GM21381 (cell line): Measurements from ENCODE around the gene TRAF1.
A peak's percentile ranks its signal among the peaks of the same experiment; 100 is the strongest.

ENCODE experiments used
- ATAC-seq: cut with Tn5 transposase; IDR thresholded peaks from one replicate; pipeline ENCODE4 v1.9.1; 2021; ENCODE audit warnings: mild to moderate bottlenecking, moderate library complexity; ENCODE audit not compliant: unreplicated experiment

Gene TRAF1

DNA sequence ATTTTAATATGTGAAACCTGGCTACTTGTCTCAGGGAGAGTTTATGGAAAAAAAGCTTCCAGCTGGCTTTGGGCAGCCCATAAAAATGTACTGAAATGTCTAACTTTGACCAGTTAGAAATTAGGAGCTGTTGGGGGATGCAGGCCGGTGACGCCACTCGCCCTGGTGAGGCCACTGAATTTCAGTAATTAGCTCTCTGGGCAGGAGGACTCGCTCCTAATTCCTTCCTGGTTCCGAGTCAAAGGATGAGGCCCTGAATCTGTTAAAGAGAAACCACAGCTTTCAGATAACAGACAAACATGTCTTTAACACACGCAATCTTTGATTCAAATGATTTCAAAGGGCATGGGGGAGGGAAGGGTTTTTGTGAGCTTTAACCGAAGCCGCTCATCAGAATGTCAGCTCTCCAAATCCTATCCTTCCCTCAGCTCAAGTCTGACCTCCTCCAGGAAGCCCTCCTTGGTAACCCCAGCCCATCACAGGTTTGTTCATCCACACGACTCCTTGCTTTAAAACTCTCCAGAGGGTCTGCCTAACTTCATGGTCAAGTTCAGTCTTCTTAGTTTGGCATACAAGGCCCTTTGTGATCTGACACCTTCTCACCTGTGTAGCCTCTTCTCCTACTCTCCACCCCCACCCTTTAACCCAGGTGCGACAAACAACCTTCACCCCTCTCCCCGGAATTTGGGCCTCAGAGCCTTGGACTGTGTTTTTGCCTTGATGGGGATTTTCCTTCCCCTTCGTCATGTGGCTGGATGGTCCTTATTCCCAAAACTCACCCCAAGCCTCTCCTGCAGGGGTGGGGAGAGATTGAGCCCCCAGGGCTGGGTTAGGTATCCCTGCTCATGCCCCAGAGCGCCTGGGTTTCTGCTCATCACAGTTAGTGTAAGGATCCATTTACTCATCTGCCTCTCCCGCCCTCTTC is 36.0 kb downstream of the TRAF1 start:
- ATAC-seq = no peak

DNA sequence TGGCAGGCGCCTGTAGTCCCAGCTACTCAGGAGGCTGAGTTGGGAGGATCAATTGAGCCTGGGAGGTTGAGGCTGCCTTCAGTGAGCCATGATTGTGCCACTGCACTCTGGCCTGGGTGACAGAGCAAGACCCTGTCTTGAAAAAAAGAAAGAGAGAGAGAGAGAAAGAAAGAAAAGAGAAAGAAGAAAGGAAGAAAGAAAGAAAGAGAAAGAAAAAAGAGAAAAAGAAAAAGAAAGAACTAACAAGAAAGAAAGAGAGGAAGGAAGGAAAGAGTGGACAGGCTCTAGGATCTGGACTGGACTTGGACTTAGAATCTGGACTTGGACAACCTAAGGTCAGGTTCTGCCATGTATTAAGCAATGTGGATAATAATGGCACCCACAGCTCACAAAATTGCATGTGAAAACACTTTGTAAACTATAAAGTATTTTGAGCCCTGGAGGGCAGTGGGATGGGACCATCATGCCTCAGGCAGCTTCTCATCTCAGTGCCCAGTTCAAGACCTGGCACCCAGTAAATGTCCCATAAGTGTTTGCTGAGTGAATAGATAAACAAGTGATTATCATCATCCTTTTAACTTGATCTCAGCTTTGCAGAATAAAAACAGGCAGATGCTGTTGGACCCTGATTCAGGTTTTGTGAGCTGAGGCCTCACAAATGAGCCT is 36.9 kb downstream of the TRAF1 start:
- no peak for ATAC-seq

DNA sequence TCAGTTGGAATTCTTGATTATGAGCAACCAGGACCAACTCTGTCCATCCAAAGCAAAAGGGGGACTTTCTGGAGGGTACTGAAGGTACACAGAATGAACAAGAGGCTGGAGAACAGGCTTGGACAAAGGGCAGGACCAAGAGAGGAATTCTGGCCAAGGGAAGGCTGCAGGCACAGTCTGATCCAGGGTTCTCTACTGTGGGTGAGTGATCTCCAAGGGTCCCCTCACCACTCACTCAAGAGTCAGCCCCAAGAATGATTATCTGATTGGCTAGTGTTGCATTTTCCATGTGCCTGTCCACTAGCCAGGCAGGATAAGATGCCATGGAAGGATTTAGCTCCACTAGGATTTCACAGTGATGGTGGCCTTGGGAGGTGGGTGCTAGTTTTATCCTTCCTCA is 38.0 kb downstream of the TRAF1 start:
- no peak for ATAC-seq

DNA sequence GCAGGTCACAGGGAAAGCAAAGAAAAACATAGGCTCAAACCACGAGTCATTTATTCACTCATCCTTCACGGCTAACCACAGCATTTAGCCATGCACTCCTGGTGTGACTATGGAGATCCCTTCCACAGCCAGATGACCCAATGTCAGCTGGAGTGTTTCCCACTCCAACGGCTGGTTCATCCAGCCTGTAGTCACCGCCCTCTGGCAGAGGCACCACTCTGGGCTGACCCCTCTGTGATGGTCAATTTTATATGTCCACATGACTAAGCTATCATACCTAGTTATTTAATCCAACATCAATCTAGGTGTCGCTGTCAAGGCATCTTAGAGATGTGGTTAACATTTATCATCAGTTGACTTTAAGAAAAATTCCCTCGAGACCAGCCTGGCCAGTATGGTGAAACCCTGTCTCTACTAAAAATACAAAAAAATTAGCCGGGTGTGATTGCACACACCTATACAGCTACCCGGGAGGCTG is 40.1 kb downstream of the TRAF1 start:
- ATAC-seq = no peak

DNA sequence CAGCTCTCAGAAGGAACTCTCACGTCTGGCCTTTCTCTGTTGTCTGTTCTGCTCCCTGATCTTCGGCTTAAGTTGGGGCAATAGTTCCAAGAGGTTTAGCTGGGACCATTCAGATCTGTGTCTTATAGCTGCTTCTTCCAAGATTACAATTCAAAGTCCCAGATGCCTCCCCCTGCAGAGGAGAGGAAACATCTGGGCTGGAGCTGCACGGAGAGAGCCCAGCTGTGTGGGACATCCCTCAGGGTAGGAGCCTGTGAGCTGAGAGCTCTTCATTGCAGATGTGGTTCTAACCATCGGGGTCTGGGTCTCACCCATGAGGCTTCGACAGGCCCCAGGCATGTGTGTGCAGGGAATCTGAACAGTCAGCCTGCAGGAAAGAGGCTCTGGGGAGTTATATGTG is 40.6 kb downstream of the TRAF1 start:
- ATAC-seq = no peak

DNA sequence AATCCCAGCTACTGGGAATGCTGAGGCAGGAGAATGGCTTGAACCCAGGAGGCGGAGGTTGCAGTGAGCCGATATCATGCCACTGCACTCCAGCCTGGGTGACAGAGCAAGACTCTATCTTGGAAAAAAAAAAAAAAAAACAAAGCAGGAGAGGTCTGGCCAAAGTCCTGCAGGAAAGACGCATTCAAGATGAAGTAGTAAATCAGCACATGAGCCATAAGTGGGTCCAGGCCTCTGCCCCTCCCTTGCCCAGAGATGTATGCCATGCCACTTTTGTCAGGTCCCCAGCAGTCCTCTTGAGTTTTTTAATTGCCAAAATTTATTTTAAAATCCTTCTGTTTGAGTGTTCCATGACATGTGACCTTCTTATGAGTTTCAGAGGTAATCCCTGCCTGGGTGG is 41.1 kb downstream of the TRAF1 start:
- ATAC-seq = no peak

DNA sequence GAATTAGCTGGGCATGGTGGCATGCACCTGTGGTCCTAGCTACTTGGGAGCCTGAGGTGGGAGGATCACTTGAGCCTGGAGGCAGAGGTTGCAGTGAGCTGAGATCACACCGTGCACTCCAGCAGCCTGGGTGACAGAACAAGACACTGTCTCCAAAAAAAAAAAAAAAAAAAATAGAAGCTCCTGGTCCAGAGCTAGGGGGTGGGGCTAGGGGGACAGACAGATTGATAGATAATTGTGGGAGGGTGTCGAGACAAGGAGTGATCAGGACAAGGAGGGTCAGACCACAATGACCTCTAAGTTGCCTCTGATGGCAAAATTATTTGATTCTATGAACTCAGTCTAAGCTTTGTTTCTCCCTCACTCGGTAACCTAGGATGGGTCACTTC is 43.0 kb downstream of the TRAF1 start:
- no peak for ATAC-seq

DNA sequence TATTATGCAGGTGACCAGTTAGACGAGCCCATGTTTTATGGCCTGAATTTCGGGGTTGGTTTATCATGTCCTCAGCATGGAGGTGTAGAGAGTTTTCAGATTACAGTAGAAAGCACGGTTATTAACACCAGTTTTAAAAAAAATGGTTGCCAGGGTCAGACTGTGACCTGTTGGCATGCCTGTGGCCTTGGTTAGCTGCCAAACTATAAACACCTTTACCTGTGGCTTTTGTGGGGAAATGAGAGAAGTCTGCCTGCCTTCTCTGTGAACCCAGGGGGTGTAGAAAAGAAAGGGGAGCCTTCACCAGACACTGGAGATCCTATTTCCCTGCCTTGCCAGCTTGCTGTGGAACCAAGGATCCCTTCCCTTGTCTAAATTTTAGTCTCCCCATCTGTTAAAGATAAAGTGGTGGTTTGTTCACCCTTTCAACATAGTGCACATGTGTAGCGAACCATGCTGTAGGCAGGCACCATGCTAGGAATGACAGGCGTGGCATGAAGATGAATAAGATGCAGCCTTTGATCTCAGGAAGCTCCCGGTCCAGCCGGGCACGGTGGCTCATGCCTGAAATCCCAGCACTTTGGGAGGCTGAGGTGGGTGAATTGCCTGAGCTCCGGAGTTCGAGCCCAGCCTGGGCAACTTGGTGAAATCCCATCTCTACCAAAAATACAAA is 43.5 kb downstream of the TRAF1 start:
- ATAC-seq = no peak

DNA sequence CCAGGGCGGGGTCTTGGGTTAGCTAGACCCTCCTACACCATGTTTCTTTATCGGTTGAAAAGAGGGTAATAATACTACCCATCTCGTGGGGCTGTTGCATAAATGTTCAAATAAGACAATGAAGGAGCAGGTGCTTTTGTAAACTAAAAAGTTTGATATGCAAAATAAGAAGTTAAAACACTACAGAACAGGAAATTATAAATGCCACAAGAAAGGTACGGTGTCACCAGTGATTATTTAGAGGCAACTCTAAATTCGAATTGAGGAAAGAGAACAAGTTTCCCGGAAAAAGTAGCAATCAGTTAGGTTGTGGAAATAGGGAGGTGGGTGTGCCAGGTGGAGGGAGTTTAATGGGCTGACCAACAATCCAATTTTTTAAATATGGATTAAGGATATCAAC is 47.1 kb downstream of the TRAF1 start:
- no peak for ATAC-seq

DNA sequence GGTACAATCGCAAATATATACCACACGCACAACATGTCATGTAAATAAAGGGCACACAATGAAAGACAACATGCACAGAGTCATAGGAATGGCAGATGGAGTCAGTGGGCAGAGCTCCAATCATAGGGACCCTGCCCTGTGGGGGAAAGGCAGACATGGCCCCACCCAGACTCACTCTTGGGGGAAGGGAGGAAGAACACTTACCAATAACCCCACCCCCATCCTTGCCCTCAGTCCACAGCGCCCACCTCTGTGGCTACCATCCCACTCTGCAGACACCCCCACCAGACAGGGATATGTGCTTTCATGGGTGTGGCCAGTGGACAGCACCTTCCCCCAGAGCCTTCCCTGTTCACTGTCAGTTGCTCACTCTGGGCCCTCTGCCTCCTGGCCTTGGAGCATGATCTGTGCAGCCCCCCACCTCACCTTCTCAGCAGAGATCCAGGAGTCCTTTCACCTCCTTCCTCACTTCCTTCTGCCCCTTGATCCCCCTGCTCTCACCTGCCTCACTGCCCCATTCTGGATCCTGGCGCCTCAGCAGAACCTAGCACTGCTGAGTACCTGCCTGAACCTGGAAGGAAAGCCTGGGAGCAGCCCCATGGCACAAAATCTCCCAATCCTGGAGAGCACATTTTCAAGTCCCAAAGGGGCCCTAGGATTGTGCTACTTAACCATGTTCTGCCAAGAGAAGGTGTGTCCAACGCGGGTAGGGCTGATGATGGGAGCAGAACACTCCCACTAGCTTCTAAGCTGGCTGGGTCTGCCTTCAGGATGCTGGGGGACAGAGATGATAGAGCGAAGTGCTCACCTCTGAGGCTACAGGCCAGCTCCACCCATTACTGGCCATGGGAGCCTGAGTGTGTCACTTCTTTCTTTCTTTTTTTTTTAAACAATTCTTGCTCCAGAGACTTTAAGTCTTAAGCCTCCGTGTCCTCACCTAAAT is 48.1 kb downstream of the TRAF1 start:
- ATAC-seq = no peak

DNA sequence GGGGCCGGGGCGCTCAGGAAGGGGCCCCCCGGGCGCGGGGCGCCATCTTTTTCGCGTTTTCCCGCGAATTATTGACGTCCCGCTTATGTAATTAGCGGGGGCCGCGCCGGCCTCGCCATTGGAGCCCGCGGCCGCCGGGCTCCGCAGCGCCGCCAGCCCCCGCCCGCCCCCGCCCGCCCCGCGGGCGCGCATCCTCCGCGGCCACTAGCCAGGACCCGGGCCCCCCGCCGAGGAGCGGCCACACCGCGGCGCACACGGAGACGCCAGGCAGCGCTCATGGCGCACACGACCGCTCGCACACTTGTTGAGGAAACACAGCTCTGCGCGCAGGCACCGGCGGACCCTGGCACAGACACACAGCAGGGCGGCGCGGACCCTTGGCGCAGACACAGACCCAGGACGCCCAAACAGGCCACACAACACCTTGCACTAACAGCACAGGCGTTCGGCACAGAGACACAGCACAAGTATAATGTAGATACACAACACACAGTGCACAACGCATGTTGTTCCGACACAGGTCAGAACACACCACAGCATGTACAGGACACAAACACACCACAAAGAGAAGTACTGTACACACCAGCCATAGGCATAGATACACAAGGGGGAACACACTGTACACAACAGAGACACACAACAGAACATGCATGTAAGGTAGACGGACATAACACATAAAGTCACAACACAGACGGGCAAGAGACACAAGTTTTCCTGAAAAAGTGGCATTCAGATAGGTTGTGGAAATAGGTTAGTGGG is 49.1 kb downstream of the TRAF1 start:
- peak; percentile 39 for ATAC-seq

DNA sequence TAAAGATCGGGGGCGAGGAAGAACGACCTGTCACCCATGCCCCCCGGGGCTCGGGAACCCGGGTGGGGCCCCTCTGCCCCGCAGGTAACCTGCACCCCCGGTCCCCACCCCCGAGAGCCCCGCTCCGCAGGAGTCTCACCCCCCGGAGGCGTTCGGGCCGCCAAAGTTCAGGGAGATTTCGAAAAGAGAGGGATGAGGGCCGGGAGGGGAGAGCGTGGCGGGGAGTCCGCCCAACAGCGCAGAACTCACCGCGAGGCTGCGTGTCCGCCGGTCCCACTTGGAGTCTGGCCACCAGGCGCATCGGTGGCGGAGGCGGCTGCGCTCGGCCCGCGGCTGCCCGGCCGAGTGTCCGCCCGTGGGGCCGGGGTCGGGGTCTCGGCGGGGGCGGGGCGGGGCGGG is 49.8 kb downstream of the TRAF1 start, which contains the start of gene PHF19:
TSS of gene PHF19 (minus strand) at position 347 of the 399 bp plus-strand sequence. CDS start 2,447 bp downstream, outside the sequence.
- ATAC-seq = peak; percentile 11

DNA sequence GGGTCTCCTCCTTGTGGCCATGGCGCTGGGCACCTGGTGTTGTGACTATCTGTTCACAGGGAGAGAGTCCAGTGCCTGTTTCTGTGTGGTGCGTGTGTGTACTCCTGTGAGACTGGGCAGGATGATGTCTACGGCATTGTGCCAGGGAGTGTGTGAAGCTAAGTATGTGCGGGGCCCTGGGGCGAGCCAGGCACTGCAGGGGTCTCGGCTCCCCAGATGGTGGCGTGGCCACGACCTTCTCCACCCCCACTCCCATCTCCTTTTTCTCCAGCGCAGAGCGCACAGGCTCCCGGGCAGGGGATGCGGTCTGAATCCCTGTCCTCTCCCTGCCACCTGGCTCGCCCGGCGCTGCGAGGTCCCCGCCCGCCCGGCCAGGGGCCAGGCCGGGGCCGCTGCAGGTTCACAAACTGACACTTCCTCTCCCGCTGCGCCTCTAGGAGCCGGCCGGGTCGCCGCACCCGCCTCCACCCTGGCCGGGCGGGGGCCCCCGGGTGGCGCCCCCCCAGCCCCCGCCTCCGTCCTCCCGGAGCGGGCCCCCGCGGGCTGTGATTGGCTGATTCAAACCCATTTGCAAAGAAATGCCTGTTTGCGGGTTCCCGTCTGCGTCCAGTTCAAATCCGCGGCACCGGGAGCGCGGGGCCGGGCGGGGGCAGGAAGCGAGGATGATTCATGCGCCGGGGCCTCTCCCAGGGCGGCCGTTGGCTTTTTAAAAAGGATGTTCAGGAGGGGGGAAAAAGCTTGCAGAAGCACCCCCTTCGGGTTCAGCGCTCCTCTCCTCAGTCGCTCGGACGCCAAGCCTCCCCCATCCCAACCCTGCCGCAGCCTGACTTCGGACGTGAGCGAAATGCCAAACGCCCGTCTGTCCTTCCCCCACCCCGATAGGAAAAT is 50.4 kb downstream of the TRAF1 start:
- peak; percentile 62 for ATAC-seq

DNA sequence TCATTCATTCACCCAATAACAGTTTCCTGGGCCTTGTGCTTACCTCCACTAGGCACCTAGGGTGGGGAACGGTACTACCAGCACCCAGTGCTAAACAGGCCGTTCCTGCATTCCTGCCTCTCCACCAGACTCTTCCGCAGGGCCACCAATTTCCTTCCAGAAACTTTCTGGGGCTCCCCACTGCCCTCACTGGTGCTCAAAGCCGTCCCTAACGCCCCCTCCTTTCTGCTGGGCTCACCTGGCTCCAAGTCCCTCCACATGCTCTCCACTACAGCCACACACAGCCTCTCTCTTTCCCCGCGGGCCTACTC is 51.0 kb downstream of the TRAF1 start:
- ATAC-seq = no peak

DNA sequence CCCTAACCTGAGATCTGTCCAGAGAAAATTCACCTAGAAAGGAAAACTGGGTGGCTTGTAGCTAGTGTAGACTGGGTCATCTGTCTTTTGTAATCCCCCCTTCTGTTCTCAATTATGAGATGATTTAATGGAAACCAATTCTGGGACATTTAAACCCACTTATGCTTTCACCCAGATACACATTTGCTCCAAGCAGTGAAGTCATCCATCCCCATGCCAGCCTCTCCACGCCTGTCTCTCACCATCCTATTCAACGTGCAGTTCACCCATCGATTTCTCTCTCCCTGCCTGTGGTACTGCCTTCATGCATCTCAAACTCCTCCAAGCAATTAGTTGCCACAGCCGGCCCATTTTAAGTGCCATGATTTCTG is 51.4 kb downstream of the TRAF1 start:
- ATAC-seq = no peak

DNA sequence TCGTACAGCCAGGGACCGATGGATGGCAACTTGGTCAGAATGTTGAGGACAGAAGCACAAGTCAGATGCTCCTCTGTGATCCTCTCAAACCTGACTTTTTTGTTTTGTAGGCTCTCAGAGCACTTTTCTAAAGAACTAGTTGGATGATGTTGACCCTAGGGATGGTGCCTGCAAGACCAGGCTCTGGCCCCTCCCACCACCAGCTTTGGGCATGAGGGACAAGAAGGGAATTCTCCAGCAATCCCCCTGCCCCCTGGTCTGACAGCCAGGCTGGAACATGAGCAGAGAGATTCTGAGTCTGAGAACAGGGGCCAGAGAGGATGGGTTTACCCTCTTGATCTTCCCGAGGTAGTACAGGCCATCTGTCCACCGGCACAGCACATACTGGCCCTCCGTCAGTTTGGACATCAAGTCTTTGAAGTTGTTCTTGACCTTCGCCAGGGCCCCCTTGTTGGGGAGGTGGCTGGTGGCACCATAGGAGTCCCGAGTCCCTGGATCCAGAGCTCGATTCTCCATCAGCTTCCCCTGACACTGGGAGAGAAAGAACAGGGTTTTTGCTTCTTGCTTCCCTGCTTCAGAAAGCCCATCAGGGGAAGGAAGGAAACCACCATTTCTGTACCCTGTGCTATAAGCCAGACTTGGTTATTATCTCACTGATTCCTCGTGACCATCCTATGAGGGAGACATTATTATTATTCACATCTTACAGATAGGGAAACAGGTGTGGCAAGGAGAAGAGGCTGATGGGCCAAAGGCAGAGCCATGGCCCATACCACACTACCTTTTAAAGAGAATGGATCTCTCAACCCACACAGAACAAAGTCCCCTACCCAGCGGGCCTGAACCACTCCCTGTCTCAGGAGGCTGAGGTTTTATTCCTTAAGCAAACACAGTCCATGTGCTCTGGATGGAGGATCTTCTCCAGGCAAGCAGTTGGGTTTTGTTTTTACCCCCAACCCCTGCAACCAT is 52.1 kb downstream of the TRAF1 start:
- ATAC-seq = no peak

DNA sequence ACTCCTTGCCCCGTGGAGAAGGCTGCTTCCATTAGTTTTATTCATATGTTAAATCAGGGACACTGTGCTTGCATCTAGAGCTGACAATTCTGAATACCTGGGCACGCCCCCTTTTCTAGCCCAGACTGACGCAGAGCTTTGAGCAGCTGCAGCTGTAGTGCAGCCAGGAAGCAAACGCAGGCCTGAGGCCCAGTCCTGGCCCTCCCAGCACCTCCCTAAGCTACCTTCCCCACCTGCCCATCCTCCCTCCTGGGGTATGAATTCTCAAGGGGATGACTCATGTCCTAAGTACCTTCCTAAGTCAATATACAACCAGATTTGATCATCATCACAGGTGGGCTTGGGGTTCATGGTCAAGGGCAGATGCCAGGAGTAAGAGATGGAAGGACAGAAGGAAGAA is 53.1 kb downstream of the TRAF1 start:
- ATAC-seq = no peak
